Globus pallidus (tissue), 1 donor: ENCODE data around the gene ZNF674.
"Not testable (repeated sequence)": the region's sequence is repeated elsewhere in the genome, so short reads cannot be mapped to it uniquely, and the experiment has no call there.

Experiments
- DNase-seq: peaks from one replicate; pipeline ENCODE4 v3.0.0-alpha.2; 2015; ENCODE audit warnings: low spot score

ZNF674 gene

DNA sequence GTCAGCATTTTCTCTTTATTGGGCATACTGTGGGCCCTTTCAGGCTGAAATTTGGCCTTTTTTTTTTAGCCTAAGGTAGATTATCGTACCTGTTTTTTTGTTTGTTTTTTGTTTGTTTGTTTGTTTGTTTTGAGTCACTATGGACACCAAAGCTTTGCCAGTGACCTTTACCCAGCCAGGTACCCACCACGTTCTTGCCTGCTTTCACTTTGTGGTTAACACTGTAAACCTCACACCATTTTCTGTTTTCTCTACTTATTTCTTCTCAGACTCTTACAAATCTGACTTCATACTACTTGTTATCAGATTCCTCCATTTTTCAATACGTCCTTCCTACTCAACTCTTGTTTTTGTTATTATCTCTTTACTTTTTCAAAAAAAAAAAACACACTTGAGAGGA is 81.5 kb downstream of the ZNF674 start:
- no peak for DNase-seq

DNA sequence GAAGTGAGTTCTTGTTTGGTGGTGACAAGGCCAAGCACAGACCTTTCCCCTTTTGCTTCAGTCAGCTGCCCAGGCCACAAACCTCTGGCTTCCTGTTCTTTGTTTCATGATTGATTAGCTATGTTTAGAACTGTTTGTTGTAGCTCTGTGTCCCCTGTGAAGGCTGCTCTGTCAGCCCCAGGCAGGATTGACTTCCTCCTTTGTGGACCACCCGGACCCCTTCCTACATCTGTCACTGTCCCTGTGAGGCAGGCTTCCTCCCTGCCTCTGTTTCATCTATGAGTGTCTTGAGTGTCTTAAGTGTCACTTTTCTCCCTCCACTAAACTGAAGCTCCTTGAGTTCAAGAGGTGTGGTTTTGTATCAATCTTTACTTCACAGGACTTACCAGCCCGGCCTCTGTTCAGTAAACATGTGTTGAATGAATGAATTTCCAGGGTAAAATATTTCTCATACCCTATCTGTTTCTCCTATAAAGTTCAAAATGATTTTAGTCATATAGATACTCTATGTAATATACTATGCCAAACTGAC is 83.5 kb downstream of the ZNF674 start:
- no peak for DNase-seq

DNA sequence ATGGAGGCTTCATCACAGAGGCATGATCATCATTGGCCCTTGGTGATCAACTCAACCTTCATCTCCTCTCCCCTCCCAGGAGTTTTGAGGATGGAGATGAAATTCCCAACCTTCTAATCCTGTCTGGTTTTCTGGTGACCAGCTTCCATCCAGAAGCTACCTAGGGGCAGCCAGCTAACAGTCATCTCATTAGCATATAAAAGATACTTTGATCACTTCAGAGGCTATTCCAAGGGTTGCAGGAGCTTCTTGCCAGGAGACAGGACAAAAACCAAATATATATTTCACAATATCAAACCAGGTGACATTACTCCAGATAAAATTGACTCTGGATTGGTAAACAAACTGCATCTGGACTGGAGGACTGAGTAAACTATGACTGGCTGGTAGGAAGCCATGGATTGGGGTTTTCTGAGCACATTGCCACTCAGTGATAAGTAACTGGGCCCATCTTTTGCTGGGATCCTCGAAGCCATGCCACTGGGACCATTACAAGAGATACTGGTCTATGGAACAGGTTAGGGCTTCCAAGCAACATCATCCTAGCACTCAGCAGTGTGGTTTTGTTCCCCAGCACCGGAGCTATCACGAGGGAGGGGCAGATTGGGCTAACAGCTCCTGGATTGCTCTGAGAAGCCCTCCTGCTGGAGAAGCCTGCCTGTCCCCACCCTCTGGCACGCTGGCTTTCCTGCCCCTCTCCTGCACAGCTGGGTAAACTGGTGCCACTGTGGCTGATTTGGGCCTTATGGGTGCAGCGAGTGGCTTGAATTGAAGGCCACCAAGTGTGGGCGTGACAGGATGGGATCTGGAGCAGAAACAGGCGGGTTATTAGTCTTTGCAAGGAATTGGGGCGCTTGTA is 84.2 kb downstream of the ZNF674 start:
- not testable (repeated sequence) for DNase-seq

DNA sequence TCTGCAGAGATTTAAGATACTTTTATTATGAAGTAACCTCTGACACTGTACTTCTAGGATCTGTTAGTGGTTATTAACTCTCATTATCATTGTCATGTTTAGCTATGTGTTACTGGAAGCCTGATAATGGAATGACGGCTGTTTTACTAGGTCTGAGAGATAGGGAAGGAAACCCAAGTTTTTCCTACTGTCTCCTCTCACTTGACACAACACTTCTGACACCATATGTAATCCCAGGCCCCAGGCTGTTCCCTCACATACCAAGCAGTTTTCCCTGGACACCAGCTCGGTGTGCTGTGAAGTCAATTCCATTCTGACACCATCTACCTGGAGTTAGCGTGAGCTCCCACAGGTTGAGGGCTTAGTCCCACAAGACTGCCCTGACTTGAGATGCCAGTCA is 85.6 kb downstream of the ZNF674 start:
- no peak for DNase-seq

DNA sequence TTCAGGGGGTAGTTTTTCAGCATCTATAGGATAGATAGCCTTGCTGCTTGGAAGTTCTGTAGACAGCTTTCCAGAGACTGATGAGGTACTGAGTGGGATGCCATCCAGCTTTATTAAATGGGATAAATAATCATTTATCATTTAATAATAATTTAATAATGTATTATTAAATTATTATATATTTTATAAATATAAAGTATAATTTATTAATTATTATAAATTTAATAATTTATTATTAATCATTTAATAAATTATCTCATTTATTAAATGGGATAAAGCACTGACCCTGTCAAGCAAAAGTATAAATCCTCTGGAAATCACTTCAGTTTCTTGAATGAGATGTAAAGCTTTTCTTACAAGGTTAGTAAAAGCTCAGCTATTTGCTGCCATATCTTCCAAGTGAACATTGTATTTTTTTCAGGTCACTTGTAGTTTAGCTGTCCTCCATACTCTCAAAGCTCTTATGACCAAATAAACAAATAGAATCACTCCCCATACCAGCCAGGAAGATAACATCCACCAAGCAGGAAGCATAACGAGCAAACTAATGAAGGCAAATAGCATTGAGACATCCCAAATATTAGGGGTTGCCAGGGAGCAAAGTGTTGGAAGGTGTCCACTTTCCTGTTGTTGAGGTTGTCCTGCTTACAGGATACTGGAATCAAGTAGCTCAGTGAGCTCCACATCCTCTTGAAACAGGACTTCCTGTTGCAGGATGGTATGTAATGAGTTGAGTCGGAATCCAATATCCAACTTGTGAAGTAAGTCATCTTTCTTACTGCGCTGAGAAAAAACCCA is 88.9 kb downstream of the ZNF674 start:
- DNase-seq: no peak
